ENCODE measurements around the gene CES4A.
A peak's percentile ranks its signal among the peaks of the same experiment; 100 is the strongest.

Gene CES4A

GRCh38 chr16:67013233-67013822, 24.9 kb downstream of the CES4A start:
- H3K27ac ChIP-seq: peak overlapping the region in 9 of 11 experiments; percentile 53 to 79 (median 63); a peak in 16 of 22 replicates
- peak overlapping the region; percentile 64 to 83 (median 69); a peak in 19 of 22 replicates for H3K9ac ChIP-seq
- peak overlapping the region; percentile 53 to 71 (median 60) for H3K4me3 ChIP-seq
- no peak for TF ChIP-seq Cebpa-rat (IDR thresholded peaks at IDR 0.05)
- H3K27me3 ChIP-seq: peaks cover 0 to 18% (median 0%) of the 10 kb centered on the region in 11 experiments; a peak in 6 of 22 replicates
- peaks cover 18 to 56% (median 45%) of the 10 kb centered on the region in 10 experiments; a peak in 19 of 20 replicates for H3K4me1 ChIP-seq
- peaks cover 0 to 7% (median 0%) of the 10 kb centered on the region in 11 experiments; a peak in 1 of 22 replicates for H4K20me1 ChIP-seq
- no peaks in the 10 kb centered on the region for H3K9me3 ChIP-seq (replicated peaks in 1 of 11)
- peak overlapping the region; percentile 87 to 100 (median 96) for H3K4me2 ChIP-seq
- H3K36me3 ChIP-seq: no peaks in the 10 kb centered on the region

- no peaks in the 10 kb centered on the region for H3K36me3 ChIP-seq
- no peaks in the 10 kb centered on the region for H3K9me3 ChIP-seq (replicated peaks in 1 of 11)
- H3K4me2 ChIP-seq: peak overlapping the region; percentile 87 to 100 (median 96)
- TF ChIP-seq Cebpa-rat (IDR thresholded peaks at IDR 0.05): no peak
- peak overlapping the region; percentile 53 to 71 (median 60) for H3K4me3 ChIP-seq
- H3K27ac ChIP-seq: peak overlapping the region in 10 of 11 experiments; percentile 16 to 79 (median 62); a peak in 18 of 22 replicates
- H3K27me3 ChIP-seq: peaks cover 0 to 18% (median 0%) of the 10 kb centered on the region in 11 experiments; a peak in 6 of 22 replicates
- H3K9ac ChIP-seq: peak overlapping the region; percentile 64 to 83 (median 69)
- peaks cover 0 to 7% (median 0%) of the 10 kb centered on the region in 11 experiments; a peak in 1 of 22 replicates for H4K20me1 ChIP-seq
- peaks cover 18 to 56% (median 45%) of the 10 kb centered on the region in 10 experiments; a peak in 19 of 20 replicates for H3K4me1 ChIP-seq
These were observed 25.6 kb downstream of the CES4A start for GRCh38 chr16:67013823-67014633.

GRCh38 chr16:67014634-67015312, 26.4 kb downstream of the CES4A start:
- Histone ChIP-seq H3K4me3 (peak overlapping the region; percentile 53 to 71 (median 60); a peak in 18 of 20 replicates), H3K4me2 (peak overlapping the region; percentile 87 to 100 (median 96)), H3K27me3 (peaks cover 0 to 18% (median 0%) of the 10 kb centered on the region in 11 experiments; a peak in 6 of 22 replicates), H3K36me3 (no peaks in the 10 kb centered on the region), H3K9ac (peak overlapping the region in 10 of 11 experiments; percentile 64 to 83 (median 71); a peak in 17 of 22 replicates), H3K9me3 (replicated peaks in 1 of 11) (no peaks in the 10 kb centered on the region), H3K27ac (peak overlapping the region in 9 of 11 experiments; percentile 53 to 79 (median 63); a peak in 16 of 22 replicates), H4K20me1 (peaks cover 0 to 7% (median 0%) of the 10 kb centered on the region in 11 experiments; a peak in 1 of 22 replicates), H3K4me1 (peaks cover 18 to 56% (median 45%) of the 10 kb centered on the region in 10 experiments; a peak in 19 of 20 replicates)
- TF ChIP-seq Cebpa-rat (IDR thresholded peaks at IDR 0.05): no peak

- Histone ChIP-seq H3K36me3 (no peaks in the 10 kb centered on the region), H3K4me2 (peak overlapping the region in 9 of 11 experiments; percentile 87 to 100 (median 96); a peak in 18 of 22 replicates), H3K27me3 (peaks cover 0 to 18% (median 0%) of the 10 kb centered on the region in 11 experiments; a peak in 6 of 22 replicates), H3K9me3 (replicated peaks in 1 of 11) (no peaks in the 10 kb centered on the region), H4K20me1 (peaks cover 0 to 7% (median 0%) of the 10 kb centered on the region in 11 experiments; a peak in 1 of 22 replicates), H3K4me3 (no peak overlapping the region), H3K9ac (peak overlapping the region in 3 of 11 experiments; percentile 80 to 83 (median 81); a peak in 2 of 22 replicates), H3K4me1 (peaks cover 18 to 55% (median 41%) of the 10 kb centered on the region in 10 experiments; a peak in 19 of 20 replicates), H3K27ac (no peak overlapping the region)
- TF ChIP-seq Cebpa-rat (IDR thresholded peaks at IDR 0.05): no peak
These were observed 26.9 kb downstream of the CES4A start for GRCh38 chr16:67015313-67015731.

- peaks cover 18 to 57% (median 39%) of the 10 kb centered on the region in 10 experiments; a peak in 19 of 20 replicates for H3K4me1 ChIP-seq
- no peak for TF ChIP-seq Cebpa-rat (IDR thresholded peaks at IDR 0.05)
- H3K4me2 ChIP-seq: peak overlapping the region in 5 of 11 experiments; percentile 26 to 87 (median 44); a peak in 8 of 22 replicates
- no peaks in the 10 kb centered on the region for H3K9me3 ChIP-seq (replicated peaks in 1 of 11)
- H3K9ac ChIP-seq: 0 out of 22 replicates have a peak overlapping the region, but pooled peaks of 1 of the 11 experiments have one; percentile 2
- no peaks in the 10 kb centered on the region for H3K36me3 ChIP-seq
- peaks cover 0 to 18% (median 0%) of the 10 kb centered on the region in 11 experiments; a peak in 6 of 22 replicates for H3K27me3 ChIP-seq
- H3K27ac ChIP-seq: no peak overlapping the region
- H3K4me3 ChIP-seq: no peak overlapping the region
- H4K20me1 ChIP-seq: peaks cover 0 to 7% (median 0%) of the 10 kb centered on the region in 11 experiments; a peak in 1 of 22 replicates
These were observed 27.8 kb downstream of the CES4A start for GRCh38 chr16:67016143-67016542.

- peaks cover 0 to 18% (median 0%) of the 10 kb centered on the region in 11 experiments; a peak in 6 of 22 replicates for H3K27me3 ChIP-seq
- peak overlapping the region in 5 of 11 experiments; percentile 26 to 87 (median 44); a peak in 5 of 22 replicates for H3K4me2 ChIP-seq
- peak overlapping the region in 2 of 11 experiments; percentile 2 to 19; a peak in 1 of 22 replicates for H3K9ac ChIP-seq
- H3K4me3 ChIP-seq: no peak overlapping the region
- peaks cover 0 to 7% (median 0%) of the 10 kb centered on the region in 11 experiments; a peak in 1 of 22 replicates for H4K20me1 ChIP-seq
- peak overlapping the region in 1 of 11 experiments; percentile 11; a peak in 1 of 22 replicates for H3K27ac ChIP-seq
- no peak for TF ChIP-seq Cebpa-rat (IDR thresholded peaks at IDR 0.05)
- H3K4me1 ChIP-seq: peaks cover 18 to 61% (median 44%) of the 10 kb centered on the region in 10 experiments; a peak in 19 of 20 replicates
- no peaks in the 10 kb centered on the region for H3K9me3 ChIP-seq (replicated peaks in 1 of 11)
- H3K36me3 ChIP-seq: no peaks in the 10 kb centered on the region
These were observed 28.5 kb downstream of the CES4A start for GRCh38 chr16:67016681-67017420.

GRCh38 chr16:67017421-67017750, 29.0 kb downstream of the CES4A start:
- Histone ChIP-seq H3K4me3 (no peak overlapping the region), H3K4me1 (peaks cover 18 to 61% (median 44%) of the 10 kb centered on the region in 10 experiments; a peak in 19 of 20 replicates), H3K9ac (peak overlapping the region in 1 of 11 experiments; percentile 19; a peak in 1 of 22 replicates), H3K27me3 (peaks cover 0 to 18% (median 0%) of the 10 kb centered on the region in 11 experiments; a peak in 6 of 22 replicates), H3K9me3 (replicated peaks in 1 of 11) (no peaks in the 10 kb centered on the region), H3K36me3 (no peaks in the 10 kb centered on the region), H3K27ac (peak overlapping the region in 1 of 11 experiments; percentile 11; a peak in 1 of 22 replicates), H3K4me2 (no peak overlapping the region), H4K20me1 (peaks cover 0 to 7% (median 0%) of the 10 kb centered on the region in 11 experiments; a peak in 1 of 22 replicates)
- no peak for TF ChIP-seq Cebpa-rat (IDR thresholded peaks at IDR 0.05)

Measured in BLaER1 treated with 17β-estradiol and CSF1 and Interleukin-3, amounts not matched to agents 10 nM and 100 nM (cell line).